Measurements from ENCODE around the gene MBLAC2. TPM values are rescaled to one million over a fixed set of nuclear protein-coding genes. Genes with fewer than 3 reads are reported as not detected.

MBLAC2 gene
- total RNA-seq, 1 donor from 2014 or later = 4.7 TPM

DNA sequence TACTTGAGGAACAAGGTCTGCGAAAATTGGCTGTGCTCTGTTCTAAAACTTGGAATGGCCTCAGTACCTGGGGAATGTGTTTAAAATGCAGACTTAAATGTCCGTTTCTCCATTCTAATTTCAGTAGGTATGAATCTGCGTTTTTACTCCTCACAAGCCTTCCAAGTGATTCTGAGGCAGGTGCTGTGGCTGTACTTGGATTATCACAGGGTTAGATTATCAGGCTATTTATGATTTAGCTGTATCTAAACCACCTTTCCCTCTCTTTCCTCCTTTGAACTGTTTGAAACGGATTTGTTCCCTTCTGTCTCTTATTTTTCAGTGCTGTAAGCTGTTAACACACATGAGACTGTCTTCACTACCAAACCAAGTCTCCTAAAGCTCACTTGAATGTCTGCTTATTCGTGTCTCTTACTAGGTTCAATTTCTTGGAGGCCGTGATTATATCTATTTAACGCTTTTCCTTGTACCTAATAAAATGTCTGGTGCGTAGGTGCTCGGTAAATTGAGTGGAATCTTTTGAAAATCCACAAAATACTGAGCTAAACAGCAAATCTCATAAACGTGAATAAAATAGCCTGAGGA is 64.3 kb downstream of the MBLAC2 start:
- peaks cover 0 to 5% of the 10 kb centered on the region in 2 donors for H3K4me1 ChIP-seq
- H3K36me3 ChIP-seq = peaks cover 0 to 6% of the 10 kb centered on the region in 2 donors
- peak overlapping the region; percentile 72 to 89 for H3K4me3 ChIP-seq
- no peak for DNase-seq (ENCODE audit: low spot score in 2 of 2)
- H3K27ac ChIP-seq = peak overlapping the region; percentile 74 to 95
- intact Hi-C loops (cut with DNase I) = loop anchor here (5.0 kb wide), 1 partner anchor 1748 kb away; no protein-coding TSS in a partner anchor
- no peaks in the 10 kb centered on the region for H3K27me3 ChIP-seq
- TF ChIP-seq, protein P1, sequence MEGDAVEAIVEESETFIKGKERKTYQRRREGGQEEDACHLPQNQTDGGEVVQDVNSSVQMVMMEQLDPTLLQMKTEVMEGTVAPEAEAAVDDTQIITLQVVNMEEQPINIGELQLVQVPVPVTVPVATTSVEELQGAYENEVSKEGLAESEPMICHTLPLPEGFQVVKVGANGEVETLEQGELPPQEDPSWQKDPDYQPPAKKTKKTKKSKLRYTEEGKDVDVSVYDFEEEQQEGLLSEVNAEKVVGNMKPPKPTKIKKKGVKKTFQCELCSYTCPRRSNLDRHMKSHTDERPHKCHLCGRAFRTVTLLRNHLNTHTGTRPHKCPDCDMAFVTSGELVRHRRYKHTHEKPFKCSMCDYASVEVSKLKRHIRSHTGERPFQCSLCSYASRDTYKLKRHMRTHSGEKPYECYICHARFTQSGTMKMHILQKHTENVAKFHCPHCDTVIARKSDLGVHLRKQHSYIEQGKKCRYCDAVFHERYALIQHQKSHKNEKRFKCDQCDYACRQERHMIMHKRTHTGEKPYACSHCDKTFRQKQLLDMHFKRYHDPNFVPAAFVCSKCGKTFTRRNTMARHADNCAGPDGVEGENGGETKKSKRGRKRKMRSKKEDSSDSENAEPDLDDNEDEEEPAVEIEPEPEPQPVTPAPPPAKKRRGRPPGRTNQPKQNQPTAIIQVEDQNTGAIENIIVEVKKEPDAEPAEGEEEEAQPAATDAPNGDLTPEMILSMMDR (IDR thresholded peaks at IDR 0.05) = no peak
- H3K9me3 ChIP-seq = no peaks in the 10 kb centered on the region

DNA sequence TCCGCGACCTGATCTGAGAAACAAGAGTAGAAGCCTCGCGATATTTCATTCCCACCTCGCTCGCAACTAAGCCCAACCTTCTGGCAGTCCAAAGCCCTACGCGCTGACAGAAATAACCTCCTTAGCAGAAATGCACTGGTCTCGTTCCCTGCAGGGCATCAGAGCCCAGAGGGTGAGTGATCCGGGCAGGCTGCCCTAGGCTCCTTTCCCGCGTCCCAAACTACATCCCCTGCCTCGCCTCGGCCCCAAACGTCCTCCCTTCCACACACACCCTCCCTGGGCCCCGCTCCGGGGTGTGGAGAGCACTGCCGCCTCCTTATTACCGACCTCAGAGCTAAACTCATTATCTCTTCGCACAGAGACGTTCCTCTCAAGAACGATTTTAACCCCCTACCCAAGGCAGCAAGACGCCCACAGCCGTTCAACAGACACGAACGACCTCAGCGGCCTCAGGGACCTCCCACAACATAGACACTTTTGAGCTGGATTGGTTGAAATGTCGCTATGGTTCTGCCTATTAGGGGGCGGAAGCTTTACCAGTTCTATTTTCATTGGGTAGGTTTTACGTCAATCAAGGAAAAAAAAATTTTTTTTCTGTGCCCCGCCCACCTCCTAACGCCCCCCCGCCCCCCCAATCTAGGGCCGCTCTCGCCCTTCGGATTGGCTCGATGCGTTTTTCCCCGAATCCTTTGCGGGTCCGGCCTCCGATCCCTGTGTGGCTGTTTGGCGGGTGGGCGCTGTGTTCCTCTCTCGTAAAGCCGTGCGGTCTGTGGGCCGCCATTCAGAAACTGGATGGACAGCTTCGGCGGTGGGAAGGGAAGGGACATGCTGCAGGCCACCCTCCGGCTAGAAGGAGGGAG is 65.0 kb downstream of the MBLAC2 start, which contains the start of gene CETN3:
TSS of gene CETN3 (minus strand) at position 439 of the 860 bp plus-strand sequence. CDS start at position 344, 95 bp downstream.
- intact Hi-C loops (cut with DNase I) = loop anchor here (1.0 to 10.0 kb wide), 5 partner anchors 63 to 1747 kb away; partner anchors contain the start of genes LYSMD3, MBLAC2, MEF2C and POLR3G

DNA sequence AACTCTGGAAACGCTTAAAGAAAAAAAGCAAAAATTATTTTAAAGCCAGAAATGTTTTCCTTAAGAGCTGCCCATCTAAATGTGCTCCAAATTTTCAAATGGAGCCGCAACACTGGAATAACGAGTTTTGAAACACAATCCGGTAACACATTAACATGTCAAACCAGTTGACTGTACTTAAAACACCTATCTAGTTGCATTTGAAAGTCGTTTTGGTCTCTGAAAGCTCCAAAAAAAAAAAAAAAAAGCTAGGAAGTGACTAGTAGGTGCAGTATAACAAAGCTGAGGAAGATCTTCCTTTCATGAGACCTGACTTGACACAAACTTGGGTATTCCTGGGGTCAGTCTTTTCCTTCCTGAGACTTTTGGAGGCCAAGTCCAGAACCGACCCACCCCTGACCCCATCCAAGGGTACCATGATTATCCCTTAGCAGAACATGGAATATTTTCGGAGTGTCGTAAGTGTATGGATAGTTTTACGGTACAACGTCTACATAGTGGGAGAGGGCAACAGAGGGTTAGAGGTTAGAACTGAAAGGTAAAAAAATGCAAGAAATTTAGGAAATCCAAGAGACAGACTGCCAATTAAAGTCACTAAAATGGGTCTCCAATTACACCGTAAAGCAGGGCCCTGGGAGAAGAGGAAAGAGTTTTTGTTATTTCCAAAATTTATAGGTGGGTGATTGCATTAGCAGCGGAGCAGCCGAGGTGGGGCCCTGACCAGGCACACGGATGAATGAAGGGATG is 65.8 kb downstream of the MBLAC2 start:
- no peaks in the 10 kb centered on the region for H3K27me3 ChIP-seq
- TF ChIP-seq, protein P1 (IDR thresholded peaks at IDR 0.05) = no peak
- H3K9me3 ChIP-seq = no peaks in the 10 kb centered on the region
- peaks cover 0 to 11% of the 10 kb centered on the region in 2 donors for H3K36me3 ChIP-seq
- peak overlapping the region; percentile 89 to 97 for H3K4me3 ChIP-seq
- no peak for DNase-seq (ENCODE audit: low spot score in 2 of 2)
- peaks cover 0 to 5% of the 10 kb centered on the region in 2 donors for H3K4me1 ChIP-seq
- intact Hi-C loops (cut with DNase I) = loop anchor here (1.0 to 10.0 kb wide), 4 partner anchors 64 to 1524 kb away; partner anchors contain the start of genes LYSMD3, MBLAC2, MEF2C and POLR3G
- peak overlapping the region; percentile 95 to 98 for H3K27ac ChIP-seq

More for the DNA sequence above, 65.0 kb downstream of the MBLAC2 start, which contains the start of gene CETN3:
- peak within 1 kb of the TSS; percentile 89 to 97 for H3K4me3 ChIP-seq
- no peaks in the 10 kb centered on the region for H3K27me3 ChIP-seq
- DNase-seq (ENCODE audit: low spot score in 2 of 2) = peak; percentile 80 to 95
- peaks cover 0 to 11% of the 10 kb centered on the region in 2 donors for H3K36me3 ChIP-seq
- TF ChIP-seq, protein P1 (IDR thresholded peaks at IDR 0.05) = no peak
- peaks cover 0 to 5% of the 10 kb centered on the region in 2 donors for H3K4me1 ChIP-seq
- H3K9me3 ChIP-seq = no peaks in the 10 kb centered on the region
- peak within 1 kb of the TSS; percentile 95 to 98 for H3K27ac ChIP-seq

Other genes starting within 250 kb of the MBLAC2 start
- gene CETN3, start 65.0 kb downstream of the MBLAC2 start, total RNA-seq = 36.7 TPM
- gene POLR3G, start 93 bp upstream of the MBLAC2 start, total RNA-seq = 1.5 TPM
- gene LYSMD3, start 54.8 kb upstream of the MBLAC2 start, total RNA-seq = 4.0 TPM
- gene ADGRV1, start 84.0 kb upstream of the MBLAC2 start, total RNA-seq = 6.9 TPM

Data from ascending aorta (tissue), 2 donors.